ENCODE data around the gene ZNF30. TPM values are rescaled to one million over a fixed set of nuclear protein-coding genes. Genes with fewer than 3 reads are reported as not detected.

The ZNF30 gene
- total and polyA plus RNA-seq, 2 experiments from 2014 or later, result 4.1 to 18.7 TPM

GRCh38 chr19:34953092-34953491 lies 26.4 kb downstream of the ZNF30 start:
- Histone ChIP-seq H3K79me2 (replicated peaks; ENCODE audit: insufficient read depth) (no peaks in the 10 kb centered on the region), H2AFZ (no peak overlapping the region), H3K9me2 (ENCODE audit: insufficient read depth) (no peaks in the 10 kb centered on the region), H3K36me3 (ENCODE audit: insufficient read depth) (peaks cover 20% of the 10 kb centered on the region), H3K27me3 (ENCODE audit: insufficient read depth) (no peaks in the 10 kb centered on the region), H3K27ac (ENCODE audit: low read depth) (no peak overlapping the region), H3K4me1 (ENCODE audit: insufficient read depth) (no peaks in the 10 kb centered on the region), H3F3A (replicated peaks; ENCODE audit: low read depth) (no peaks in the 10 kb centered on the region), H3K4me2 (no peak overlapping the region), H3K4me3 (no peak overlapping the region), H4K20me1 (replicated peaks; ENCODE audit: insufficient read depth) (no peaks in the 10 kb centered on the region)
- Mint-ChIP-seq H3K9me3 (peaks cover 49% of the 10 kb centered on the region), H3K4me3 (no peak overlapping the region), H3K36me3 (ENCODE audit: low read depth) (peaks cover 50% of the 10 kb centered on the region), H3K4me1 (no peaks in the 10 kb centered on the region), H3K27me3 (ENCODE audit: insufficient read depth, low read depth, poor library complexity) (peaks cover 2% of the 10 kb centered on the region), H3K27ac (no peak overlapping the region)
- TF ChIP-seq JUNB (IDR thresholded peaks at IDR 0.05; ENCODE audit: unreplicated experiment) (no peak), ETS1 (IDR thresholded peaks at IDR 0.05) (no peak), STAT1 (IDR thresholded peaks at IDR 0.05; ENCODE audit: unreplicated experiment) (no peak), ZNF331 (CRISPR knock-in tag; IDR thresholded peaks at IDR 0.05; ENCODE audit: low read depth) (no peak), CREB1 (CRISPR knock-in tag; IDR thresholded peaks at IDR 0.05; ENCODE audit: low read depth) (no peak), ZNF114 (CRISPR knock-in tag; IDR thresholded peaks at IDR 0.05) (no peak), REST (IDR thresholded peaks at IDR 0.05; ENCODE audit: unreplicated experiment) (no peak), EZH2phosphoT487 (IDR thresholded peaks at IDR 0.05; ENCODE audit: unreplicated experiment) (no peak), POLR2AphosphoS5 (IDR thresholded peaks at IDR 0.05; ENCODE audit: low read depth) (no peak), EZH2 (IDR thresholded peaks at IDR 0.05; ENCODE audit: low read depth, unreplicated experiment) (no peak), NANOG (IDR thresholded peaks at IDR 0.05; ENCODE audit: borderline replicate concordance) (no peak), CTCF (conservative IDR thresholded peaks at IDR 0.05; ENCODE audit: low read depth in 2 of 2) (no peak), ZNF462 (CRISPR knock-in tag; IDR thresholded peaks at IDR 0.05) (no peak)
- DNase-seq (ENCODE audit: low spot score) (no peak), ATAC-seq (no peak)
